TTC549 (cell line): ENCODE measurements around the gene TMEM259.

Experiments
- FAIRE-seq: peaks from 2 replicates; lab custom pipeline; 2012; peaks lifted over from hg19 to GRCh38; lab: Jason Lieb, UNC

The TMEM259 gene

GRCh38 chr19:1016647-1017114 lies 4.2 kb downstream of the TMEM259 start:
- FAIRE-seq: no peak

- FAIRE-seq: no peak
Observed at GRCh38 chr19:1015782-1016646, 4.9 kb downstream of the TMEM259 start.

GRCh38 chr19:1015061-1015781 lies 5.7 kb downstream of the TMEM259 start:
- FAIRE-seq: no peak

- FAIRE-seq: no peak
Observed at GRCh38 chr19:1014161-1015060, 6.5 kb downstream of the TMEM259 start.

GRCh38 chr19:1013218-1013617 lies 7.7 kb downstream of the TMEM259 start:
- FAIRE-seq: no peak

- FAIRE-seq: no peak
Observed at GRCh38 chr19:1012334-1012733, 8.6 kb downstream of the TMEM259 start.

- FAIRE-seq: no peak
Observed at GRCh38 chr19:1011831-1012333, 9.0 kb downstream of the TMEM259 start.

GRCh38 chr19:1010586-1011510 lies 10.1 kb downstream of the TMEM259 start:
- no peak for FAIRE-seq

GRCh38 chr19:1009981-1010538 lies 10.9 kb downstream of the TMEM259 start:
- FAIRE-seq: no peak

- no peak for FAIRE-seq
Observed at GRCh38 chr19:1009041-1009980, 11.6 kb downstream of the TMEM259 start.

- FAIRE-seq: no peak
Observed at GRCh38 chr19:1008268-1009040, 12.5 kb downstream of the TMEM259 start.

- FAIRE-seq: no peak
Observed at GRCh38 chr19:1007399-1008251, 13.3 kb downstream of the TMEM259 start.

GRCh38 chr19:1006711-1007398 lies 14.1 kb downstream of the TMEM259 start:
- FAIRE-seq: no peak

- no peak for FAIRE-seq
Observed at GRCh38 chr19:1004803-1005664, 15.9 kb downstream of the TMEM259 start.

GRCh38 chr19:1004204-1004802 lies 16.6 kb downstream of the TMEM259 start:
- no peak for FAIRE-seq

- no peak for FAIRE-seq
Observed at GRCh38 chr19:1003283-1003682, 17.6 kb downstream of the TMEM259 start.
